Ovary (tissue), 3 donors: ENCODE data around the gene INTS7.

ENCODE experiments used
- CTCF ChIP-seq, 3 donors: fragments of 450-650 bp in 2 of 3; fragments of 200-600 bp in 1 of 3; IDR thresholded peaks; one replicate each; pipeline versions ENCODE4 v1.5.1 to v1.8.0; 2016 to 2022; ENCODE audit warnings: antibody characterized with exemption in 3 of 3, mild to moderate bottlenecking in 1 of 3
- EP300 ChIP-seq: sonication (generic); formaldehyde crosslinking; IDR thresholded peaks from one replicate; pipeline ENCODE4 v1.6.1; 2017; ENCODE audit warnings: antibody characterized with exemption
- donor health status: DM: no; HTN: no; CAD: no.

DNA sequence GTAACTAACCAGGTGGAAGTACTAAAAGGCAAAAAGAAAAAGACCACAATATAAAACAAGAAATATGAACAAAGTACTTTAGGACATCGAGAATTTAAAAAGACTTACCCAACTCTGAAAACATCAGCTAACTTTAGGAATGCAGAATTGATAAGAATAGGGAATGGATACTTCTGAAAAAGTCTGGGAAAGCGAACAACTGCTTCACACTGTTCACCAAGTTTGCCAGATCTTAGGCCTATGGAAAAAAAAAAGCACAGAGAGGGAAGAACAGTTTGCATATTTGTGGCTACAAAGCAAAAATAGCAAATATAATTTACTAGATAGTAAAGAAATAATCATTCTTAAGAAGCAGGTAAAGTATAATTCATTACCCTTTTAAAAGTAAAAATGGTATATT lies 14.4 kb downstream of the INTS7 start:
- TF ChIP-seq CTCF (IDR thresholded peaks at IDR 0.05) (no peak), EP300 (no peak)
